ENCODE results near the gene UNC79. TPM values are rescaled to one million over a fixed set of nuclear protein-coding genes. Genes with fewer than 3 reads are reported as not detected.

The UNC79 gene
- total and polyA plus RNA-seq, 2 donors (not counting 3 experiments of a cell fraction or from before 2014, with no cell fraction given), result not detected

GRCh38 chr14:93525696-93526451 is 95.1 kb downstream of the UNC79 start:
- DNase-seq (ENCODE audit: low read depth, low spot score), result no peak
- Histone ChIP-seq H3K4me2 (ENCODE audit: insufficient read depth, low read length) (no peak overlapping the region), H3K9ac (replicated peaks; ENCODE audit: extremely low read depth, insufficient read depth, low read length) (no peak overlapping the region), H3K4me3 (replicated peaks in 1 of 3; ENCODE audit: insufficient read depth in 1 of 3, low read depth in 1 of 3, low read length in 3 of 3) (no peak overlapping the region), H3K9me3 (replicated peaks; ENCODE audit: control insufficient read depth, insufficient read depth, low read length) (no peaks in the 10 kb centered on the region), H3K4me1 (ENCODE audit: control insufficient read depth, extremely low read depth, insufficient read depth, low read length) (no peaks in the 10 kb centered on the region), H3K27ac (ENCODE audit: insufficient read depth, low read depth, low read length) (no peak overlapping the region), H3K9me1 (replicated peaks; ENCODE audit: control insufficient read depth, extremely low read depth, insufficient read depth, low read length) (no peaks in the 10 kb centered on the region), H2AFZ (ENCODE audit: low read depth, low read length) (no peak overlapping the region), H3K36me3 (ENCODE audit: control insufficient read depth in 2 of 2, extremely low read depth in 1 of 2, insufficient read depth in 2 of 2, low read length in 2 of 2) (no peaks in the 10 kb centered on the region), H3K79me2 (ENCODE audit: control insufficient read depth, insufficient read depth, low read length) (no peaks in the 10 kb centered on the region), H4K20me1 (replicated peaks; ENCODE audit: control insufficient read depth, extremely low read depth, insufficient read depth, low read length) (no peaks in the 10 kb centered on the region), H3K27me3 (ENCODE audit: control insufficient read depth in 2 of 2, insufficient read depth in 2 of 2, low read length in 2 of 2) (no peaks in the 10 kb centered on the region)
- ChIA-PET CTCF (no interaction called here), POLR2A (no interaction called here)
- dilution Hi-C loops (cut with MboI; ENCODE audit: extremely low pct_ligation_motif_present, low sequenced_read_pairs) (no loop called here), intact Hi-C loops (cut with micrococcal nuclease) (no loop called here)
- no TSS peak for BruUV-seq (replicated peaks)
- no peak for FAIRE-seq
- TF ChIP-seq FOS (IDR thresholded peaks at IDR 0.05; ENCODE audit: borderline replicate concordance, insufficient read depth, low read length) (no peak), JUN (IDR thresholded peaks at IDR 0.05; ENCODE audit: borderline replicate concordance, insufficient read depth, insufficient read length, low read depth) (no peak), POLR2AphosphoS5 (IDR thresholded peaks at IDR 0.05; ENCODE audit: insufficient read depth, low read depth, low read length) (no peak), MAX (IDR thresholded peaks at IDR 0.05; ENCODE audit: insufficient read depth, insufficient read length) (no peak), EZH2 (IDR thresholded peaks at IDR 0.05; ENCODE audit: borderline replicate concordance, low read depth, low read length, severe bottlenecking) (no peak), MYC (IDR thresholded peaks at IDR 0.05; ENCODE audit: low read depth, low read length) (no peak), POLR2A (IDR thresholded peaks at IDR 0.05; ENCODE audit: low read depth, low read length) (no peak), CTCF (IDR thresholded peaks at IDR 0.05; ENCODE audit: extremely low read depth in 1 of 2, insufficient read depth in 1 of 2, low read depth in 1 of 2, low read length in 2 of 2) (no peak), GATA2 (IDR thresholded peaks at IDR 0.05; ENCODE audit: insufficient read depth, insufficient read length, low read depth, low read length) (no peak)

Measured in endothelial cell of umbilical vein (primary cell).